NCI-H2196 (cell line): ENCODE results near the gene CFAP97.
"Not testable (repeated sequence)": the region's sequence is repeated elsewhere in the genome, so short reads cannot be mapped to it uniquely, and the experiment has no call there.

ENCODE experiments used
- DNase-seq: peaks from one replicate; lab custom pipeline; 2025; ENCODE audit not compliant: unreplicated experiment; lab: John Stamatoyannopoulos, UW

The CFAP97 gene

DNA sequence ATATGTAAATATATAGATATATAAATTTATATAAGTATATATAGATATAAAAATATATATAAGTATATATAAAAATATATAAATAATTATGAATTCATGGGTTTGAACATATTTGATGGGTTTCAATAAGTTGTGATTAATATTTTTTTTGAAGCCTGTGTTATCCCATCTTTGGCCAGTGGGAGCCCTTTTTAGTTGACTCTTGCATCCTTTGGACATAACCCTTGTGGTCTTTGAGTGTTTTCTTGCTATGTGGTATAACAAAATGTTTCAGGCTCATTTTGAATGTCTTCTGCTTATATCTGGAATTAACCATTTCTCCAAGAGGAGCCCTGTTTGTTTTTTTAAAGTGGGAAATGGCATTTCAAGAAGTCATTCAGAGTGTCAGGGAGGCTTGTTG is 20.8 kb upstream of the CFAP97 start:
- DNase-seq = no peak

DNA sequence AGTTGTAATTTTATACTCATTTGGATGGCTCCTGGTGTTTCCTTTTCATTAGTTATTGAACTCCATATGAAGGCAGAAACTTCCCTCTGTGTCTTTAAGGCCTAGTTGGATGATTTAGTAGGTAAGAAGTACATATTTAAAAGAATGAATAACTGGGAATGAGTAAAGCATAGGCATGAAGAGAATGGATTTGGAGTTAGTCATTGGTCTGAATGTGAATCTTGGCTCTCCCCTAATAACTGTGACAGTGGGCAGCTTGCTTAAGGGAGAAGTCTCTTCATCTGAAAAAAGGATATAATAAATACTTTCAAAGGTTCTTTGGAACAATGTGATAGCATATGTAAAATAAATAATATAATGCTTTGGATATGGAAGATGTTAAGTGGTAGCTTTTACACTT is 18.8 kb upstream of the CFAP97 start:
- DNase-seq = no peak

DNA sequence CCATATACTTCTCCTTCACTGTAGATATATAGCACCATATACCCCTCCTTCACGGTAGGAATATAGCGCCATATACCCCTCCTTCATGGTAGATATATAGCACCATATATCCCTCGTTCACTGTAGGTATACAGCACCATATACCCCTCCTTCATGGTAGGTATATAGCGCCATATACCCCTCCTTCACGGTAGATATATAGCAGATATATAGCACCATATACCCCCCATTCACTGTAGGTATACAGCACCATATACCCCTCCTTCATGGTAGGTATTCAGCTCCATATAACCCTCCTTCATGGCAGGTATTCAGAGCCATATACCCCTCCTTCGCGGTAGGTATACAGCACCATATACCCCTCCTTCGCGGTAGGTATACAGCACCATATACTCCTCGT is 18.1 kb upstream of the CFAP97 start:
- no peak for DNase-seq

DNA sequence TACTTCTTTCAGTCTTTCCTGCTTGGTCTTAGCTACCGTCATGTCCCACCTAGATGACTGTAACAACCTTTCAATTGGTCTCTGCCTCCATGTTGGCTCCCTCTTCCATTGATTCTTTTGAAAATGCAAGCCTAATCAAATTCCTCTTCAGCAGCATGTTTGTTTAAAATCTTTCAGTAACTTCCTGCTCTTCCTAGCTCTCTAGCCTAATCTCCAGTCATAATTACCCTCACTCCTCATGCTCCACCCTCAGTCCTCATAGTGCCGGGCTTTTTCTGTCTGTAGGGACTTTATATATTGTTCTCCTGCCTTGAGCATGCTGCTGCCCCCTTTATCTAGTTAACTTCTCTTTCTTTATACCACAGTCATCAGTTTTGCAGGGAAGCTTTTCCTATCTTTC is 17.7 kb upstream of the CFAP97 start:
- DNase-seq = no peak

DNA sequence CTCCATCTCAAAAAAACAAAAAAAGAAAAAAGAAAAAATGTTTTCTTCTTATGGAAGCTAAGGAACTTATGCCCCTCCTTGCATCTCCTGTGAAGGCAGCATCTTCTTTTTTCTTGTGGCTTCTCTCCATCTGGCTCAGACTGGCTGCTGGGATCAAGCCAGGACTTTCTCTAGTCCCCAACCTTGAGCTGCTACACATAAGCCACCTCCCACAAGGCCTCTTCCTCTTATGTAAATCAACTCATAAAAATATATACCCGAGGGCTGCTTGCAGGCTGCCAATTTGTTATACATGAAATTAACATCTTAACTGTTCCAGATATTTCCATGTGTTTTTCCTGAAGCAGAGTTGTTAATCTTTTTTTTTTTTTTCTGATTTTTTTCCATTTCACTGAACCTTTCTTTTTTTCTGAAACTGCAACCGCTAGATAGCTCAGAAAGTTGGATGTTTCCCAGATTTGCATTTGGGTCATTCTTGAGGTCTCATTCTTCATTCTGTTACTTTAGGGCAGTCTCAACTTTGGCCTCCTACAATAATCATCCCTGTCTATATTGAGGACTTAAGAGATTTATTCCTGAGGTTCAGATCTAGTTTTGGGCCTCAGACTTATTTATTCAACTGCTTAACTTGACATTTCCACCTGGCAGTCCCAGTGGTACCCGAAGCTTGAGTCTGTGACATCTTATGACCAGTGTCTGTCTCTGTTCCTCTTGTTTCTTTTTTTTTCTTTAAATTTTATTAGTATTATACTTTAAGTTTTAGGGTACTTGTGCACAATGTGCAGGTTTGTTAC is 15.9 kb upstream of the CFAP97 start:
- no peak for DNase-seq

DNA sequence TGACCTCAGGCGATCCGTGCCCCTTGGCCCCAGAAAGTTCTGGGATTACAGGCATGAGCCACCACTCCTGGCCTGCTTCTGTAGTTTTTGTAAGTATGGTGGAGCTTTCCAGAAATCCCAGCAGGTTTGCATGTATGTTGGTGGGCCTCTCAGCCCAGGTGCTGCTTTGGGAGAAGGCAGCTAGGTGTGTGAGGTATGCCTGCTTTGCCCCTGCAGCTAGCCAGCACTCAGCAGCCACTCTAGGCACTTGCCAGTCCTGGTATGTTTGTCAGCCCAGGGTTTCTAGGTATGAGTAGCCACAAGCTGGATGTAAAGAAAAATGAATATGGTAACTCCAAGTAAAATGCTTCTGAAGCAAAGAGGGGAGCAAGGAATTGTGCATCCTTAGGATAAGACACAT is 14.5 kb upstream of the CFAP97 start:
- no peak for DNase-seq

DNA sequence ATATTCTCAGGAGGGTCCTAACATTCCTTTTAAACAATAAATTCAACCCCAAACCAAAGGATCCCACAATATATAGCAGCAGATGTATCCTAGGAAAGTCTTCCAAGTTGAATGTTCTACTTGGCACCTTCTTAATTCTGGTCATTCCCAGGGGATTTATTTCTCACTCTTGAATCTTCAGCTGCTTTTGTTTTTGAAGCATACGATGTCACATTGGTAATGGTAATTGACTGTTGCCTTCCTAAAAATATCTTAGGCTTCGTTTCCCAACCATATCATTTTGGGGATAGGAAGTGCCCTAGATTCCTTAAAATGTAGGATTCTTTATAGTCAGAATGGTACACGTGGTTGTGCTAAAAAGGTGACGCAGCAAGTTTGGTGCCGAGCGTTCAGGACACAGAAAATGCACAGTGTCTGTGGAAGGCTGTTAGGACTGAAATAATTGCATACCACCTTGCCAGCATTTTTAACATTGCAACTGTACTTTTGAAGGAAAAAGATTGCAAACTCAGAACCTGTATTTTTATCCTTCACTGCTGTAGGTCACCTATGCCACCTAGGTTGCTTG is 13.7 kb upstream of the CFAP97 start:
- DNase-seq = no peak

DNA sequence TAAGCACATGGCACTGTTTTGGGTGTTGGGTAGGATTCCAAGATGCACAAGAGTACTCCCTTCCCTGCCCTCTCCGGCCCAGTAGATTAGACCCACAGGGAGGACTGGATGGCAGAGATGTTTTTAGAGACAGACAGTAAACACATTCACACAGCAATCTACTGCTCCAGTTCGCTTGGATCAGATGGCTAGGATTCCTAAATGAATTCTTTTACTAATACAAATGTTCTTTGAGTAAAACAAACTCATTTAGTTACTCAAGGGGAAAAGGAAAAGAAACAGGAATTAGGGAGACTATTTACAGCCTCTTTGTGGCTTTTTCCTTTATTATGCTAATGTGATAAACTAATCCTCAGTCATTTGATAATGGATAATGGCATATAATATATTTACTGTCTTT is 11.5 kb upstream of the CFAP97 start:
- no peak for DNase-seq

DNA sequence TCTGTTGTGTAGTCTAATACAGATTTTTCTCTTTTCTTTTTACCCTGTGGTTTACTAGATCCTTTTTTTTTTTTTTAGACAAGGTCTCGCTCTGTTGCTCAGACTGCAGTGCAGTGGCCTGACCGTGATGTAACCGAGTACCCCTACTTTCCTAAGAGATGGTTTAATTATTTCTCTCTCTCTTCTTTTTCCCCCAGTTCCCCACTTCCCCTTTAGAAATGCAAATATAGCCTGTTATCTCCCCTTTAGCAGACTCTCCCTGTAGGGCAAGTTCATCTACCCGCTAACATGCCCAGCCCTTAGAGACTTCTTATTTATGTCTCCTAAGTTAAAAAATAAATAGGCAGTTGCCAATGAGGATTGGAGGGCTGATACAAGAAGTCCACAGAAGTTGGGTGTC is 10.1 kb upstream of the CFAP97 start:
- DNase-seq = no peak

DNA sequence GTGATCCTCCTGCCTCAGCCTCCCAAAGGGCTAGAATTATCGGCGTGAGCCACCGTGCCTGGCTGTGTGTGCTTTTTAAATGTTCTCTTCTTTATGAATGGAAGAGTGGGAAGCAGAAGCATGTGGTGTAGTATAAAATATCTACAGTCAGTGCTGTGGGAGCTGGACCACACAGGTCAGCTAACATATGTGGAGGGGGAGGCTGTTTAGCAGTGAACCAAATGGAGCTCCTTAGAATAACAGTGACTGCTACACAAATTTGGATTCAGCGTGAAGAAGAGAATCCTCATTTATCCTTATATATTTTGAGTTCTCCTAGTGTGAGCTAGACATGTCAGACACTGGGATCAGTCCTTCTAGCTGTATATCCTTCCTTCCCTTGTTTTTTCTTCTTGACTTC is 8.8 kb upstream of the CFAP97 start:
- no peak for DNase-seq

DNA sequence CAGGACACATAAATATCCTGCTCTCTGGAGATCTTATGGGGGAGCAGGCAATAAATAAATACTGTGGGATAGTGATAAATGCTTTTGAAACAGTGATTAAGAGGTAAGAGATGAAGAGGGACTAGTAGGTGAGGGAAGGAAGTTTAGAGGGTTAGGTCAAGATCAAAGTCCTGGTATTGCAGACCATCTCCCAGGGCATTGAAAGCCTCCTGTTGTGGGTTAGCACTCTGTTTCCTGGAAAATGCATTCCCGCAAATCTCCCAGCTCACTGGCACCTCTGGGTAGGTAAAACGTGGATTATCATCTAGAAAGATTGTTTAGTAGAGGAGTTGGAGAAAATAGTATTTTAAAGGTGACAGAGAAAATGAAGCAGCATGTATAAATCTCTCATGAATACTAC is 7.8 kb upstream of the CFAP97 start:
- no peak for DNase-seq

DNA sequence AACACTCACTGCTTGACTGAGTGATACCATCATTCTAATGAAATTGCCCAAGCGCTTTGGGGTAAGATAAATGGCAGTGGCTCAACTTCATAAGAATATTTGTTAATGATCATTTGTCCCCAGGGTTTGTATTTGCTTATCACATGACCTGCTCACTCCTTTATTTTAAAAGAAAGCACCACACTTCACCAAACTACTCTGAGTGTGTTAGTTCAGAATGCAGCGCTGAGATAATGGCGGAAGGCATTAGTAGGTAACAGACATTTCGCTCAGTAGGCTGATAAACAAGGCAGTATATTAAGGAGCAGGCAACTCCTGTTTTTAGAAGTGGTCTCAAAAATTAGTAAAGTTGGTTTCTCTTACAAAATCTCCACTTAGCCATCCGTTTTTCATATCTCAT is 7.2 kb upstream of the CFAP97 start:
- no peak for DNase-seq

DNA sequence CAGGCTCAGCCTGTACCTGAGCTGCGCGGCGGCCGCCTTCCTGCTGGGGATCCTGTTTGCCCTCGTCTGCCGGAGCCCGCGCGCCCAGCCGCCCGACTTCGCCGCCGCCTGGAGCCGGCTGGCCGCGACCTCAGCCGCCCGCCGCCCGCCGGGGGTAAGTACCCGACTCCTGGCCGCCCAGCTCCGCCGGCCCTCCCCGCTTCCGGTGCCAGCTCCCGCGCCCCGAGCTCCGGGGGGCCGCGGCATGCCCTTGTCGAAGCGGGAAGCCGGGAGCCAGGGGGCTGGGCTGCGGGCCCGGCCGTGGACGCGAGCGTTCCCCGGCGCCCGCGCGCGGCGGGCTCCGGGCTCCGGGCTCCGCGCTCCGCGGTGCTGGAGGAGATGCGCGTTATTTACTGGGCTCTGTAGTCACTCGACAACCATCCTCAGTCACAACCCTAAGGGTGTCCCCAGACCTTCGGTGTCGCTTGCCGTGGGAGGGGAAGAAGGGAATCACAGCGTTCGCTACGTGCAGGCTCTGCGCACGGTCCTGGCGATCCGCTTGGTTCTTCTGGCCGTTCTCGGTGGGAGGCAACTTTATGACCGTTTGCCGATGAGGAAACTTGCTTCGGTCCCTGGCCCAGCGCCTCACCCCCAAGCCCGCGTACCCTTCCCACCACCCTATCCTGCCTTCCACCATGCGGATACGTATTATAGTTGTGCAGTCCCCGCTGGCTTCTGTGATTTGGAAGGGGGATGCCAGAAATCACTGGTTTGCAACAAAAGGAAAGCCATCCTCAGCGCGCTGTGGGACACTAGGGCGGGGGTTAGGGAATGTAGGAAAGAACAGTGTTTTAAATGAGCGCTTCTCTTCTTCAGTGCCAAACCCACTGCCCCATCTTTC is 6.5 kb upstream of the CFAP97 start:
- peak; percentile 4 for DNase-seq

DNA sequence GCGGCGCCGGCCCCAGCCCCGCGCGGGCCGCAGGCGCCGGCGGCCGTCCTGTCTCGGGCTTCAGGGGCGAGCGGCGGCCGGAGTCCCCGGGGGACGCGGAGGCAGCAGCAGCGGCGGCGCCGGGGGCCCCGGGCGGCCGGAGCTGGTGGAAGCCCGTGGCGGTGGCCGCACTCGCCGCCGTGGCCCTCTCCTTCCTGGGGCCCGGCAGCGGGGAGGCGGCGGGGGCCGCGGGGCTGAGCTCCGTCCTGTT is 6.0 kb upstream of the CFAP97 start:
- not testable (repeated sequence) for DNase-seq

DNA sequence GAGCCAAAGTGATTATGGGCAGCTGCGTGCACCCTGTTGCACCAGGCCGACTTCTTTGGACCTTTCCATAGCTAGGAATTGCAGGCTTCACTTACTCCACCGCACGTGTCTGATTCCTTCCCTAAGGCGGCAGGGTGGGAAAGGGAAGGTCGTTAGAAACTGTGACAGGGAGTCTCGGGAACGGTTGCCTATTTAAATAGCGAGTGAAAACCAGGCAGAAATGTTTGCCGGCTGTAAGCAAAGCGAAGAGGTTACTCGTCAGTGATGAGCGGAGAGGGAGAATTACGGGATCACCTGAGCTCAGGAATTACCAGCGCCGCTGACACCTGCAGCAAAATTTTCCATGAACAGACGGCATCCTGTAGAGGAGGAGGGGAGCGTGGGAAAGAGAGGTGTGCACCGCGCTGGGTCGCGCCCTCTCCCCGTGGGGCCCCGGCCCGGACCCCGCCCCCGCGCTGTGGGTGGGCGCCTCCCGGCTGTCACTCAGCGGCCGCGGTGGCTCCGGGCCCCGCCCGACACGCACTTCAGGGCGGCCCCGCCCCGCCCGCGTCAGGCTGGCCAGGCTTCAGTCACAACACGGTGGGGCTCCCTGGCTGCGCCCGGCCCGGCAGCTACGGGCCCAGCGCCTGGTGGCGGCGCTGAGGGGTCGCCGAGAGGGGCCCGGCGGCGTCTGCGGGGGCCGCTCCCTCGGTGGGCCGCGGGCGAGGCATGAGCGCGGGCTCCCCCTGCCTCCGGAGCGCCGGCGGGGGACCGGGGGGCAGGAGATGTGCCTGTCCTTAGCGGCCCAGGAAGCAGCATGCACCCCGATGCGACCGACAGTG is 5.4 kb upstream of the CFAP97 start, which contains the start of gene SNX25:
TSS of gene SNX25 (plus strand) at position 568 of the 821 bp plus-strand sequence. CDS start at position 797, 229 bp downstream.
- DNase-seq = peak; percentile 53

DNA sequence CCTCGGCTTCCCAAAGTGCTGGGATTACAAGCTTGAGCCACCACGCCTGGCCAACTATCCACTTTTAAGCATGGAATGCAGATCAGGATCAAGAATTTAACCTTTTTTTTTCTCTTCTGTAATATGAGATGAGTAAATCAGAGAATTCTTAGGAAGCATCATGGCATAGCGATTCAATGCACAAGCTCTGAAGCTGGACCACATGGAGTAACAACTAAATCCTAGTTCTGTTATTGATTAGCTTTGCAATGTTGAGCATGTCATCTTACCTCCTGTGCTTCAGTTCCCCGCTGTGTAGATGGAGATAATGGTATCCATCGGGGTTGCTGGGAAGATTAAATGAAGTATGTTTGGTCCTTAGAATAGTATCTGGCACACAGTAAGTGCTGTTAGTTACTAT is 3.7 kb upstream of the CFAP97 start:
- DNase-seq = no peak

DNA sequence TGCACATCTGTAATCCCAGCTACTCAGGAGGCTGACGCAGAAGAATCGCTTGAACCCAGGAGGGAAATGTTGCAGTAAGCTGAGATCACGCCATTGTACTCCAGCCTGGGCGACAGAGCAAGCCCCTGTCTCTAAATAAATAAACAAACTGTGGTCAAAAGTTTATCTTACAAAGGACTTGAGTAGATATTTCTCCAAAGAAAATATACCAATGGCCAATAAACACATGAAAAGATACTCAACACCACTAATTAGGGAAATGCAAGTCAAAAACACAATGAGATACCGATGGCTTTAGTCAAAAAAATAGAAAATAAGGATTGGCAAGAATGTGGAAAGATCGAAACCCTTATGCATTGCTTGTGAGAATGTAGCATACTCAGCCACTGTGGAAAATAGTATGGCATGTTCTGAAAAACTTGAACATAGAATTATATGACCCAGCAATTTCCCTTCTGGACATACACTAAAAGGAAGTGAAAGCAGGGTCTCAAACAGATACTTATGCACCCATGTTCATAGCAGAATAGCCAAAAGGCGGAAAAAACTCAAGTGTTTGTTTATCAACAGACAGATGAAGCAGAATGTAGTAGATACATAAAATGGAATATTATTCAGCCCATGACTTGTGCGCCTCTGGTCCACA is 2.0 kb upstream of the CFAP97 start:
- no peak for DNase-seq

DNA sequence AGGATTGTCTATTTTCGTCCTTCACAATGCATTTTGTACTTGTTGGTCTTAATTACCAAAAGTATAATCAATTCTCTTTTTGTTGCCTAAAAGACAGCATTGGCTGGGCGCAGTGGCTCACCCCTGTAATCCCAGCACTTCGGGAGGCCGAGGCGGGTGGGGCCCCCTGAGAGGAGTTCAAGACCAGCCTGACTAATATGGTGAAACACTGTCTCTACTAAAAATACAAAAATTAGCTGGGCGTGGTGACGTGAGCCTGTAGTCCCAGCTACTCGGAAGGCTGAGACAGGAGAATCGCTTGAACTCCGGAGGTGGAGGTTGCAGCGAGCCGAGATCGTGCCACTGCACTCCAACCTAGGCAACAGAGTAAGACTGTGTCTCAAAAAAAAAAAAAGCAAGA is 1.3 kb upstream of the CFAP97 start:
- not testable (repeated sequence) for DNase-seq

DNA sequence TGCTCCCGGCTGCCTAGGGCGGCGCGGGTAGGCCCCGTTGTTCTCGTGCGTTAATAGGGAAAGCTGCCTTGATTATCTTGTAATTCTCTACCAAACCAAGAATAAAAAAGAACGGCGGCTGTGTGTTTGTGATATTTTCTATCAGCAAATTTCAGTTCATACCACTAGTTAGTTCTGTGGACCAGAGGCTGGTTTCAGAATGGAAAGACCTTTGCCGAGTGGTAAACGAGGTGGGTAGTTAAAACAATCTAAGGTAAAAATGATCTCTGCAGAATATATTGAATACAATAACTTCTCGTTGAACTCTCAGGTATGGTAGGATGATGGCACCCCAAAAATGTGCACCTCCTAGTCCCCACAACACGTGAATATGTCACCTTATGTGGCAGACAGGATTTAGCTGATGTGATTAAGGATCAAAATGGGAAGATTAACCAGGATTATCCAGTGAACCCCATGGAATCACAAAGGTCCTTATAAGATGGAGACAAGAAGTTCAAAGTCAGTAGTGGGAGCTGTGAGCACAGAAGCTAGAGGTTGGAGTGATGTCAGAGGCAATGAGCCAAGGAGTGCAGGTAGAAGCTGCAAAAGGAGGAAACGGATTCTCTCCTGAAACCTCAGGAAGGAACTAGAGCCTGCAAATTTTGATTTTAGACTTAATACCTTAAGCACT is 574 bp upstream of the CFAP97 start:
- DNase-seq = peak; percentile 0

DNA sequence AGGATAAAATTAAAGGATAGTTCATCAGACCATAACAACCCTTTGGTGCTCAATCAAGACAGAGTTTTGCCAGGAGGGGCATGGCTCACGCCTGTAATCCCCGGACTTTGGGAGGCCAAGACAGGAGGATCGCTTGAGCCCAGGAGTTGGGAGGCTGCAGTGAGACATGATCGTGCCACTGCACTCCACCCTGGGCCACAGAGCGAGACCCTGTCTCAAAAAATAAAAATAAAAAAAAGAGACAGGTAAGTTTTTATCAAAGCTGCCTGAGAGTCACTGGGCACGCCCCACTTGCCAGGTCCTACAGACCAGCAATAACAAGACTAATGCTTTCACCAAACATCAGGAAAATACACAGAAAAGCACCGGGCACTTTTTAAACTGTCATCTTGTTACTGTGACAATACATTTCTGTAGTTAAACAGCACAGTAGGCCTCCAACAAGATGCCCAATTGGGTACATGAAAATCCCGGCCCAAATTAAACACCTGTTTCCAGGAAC is 765 bp downstream of the CFAP97 start:
- peak; percentile 28 for DNase-seq
